H1 (cell line): ENCODE data around the gene E2F2.

Experiments
- BCL11A ChIP-seq, 2 experiments: IDR thresholded peaks; one replicate each; pipeline ENCODE4 v1.6.1; 2011; ENCODE audit warnings: low read depth in 2 of 2, low read length in 2 of 2, mild to moderate bottlenecking in 2 of 2
- CEBPB ChIP-seq: IDR thresholded peaks from 2 replicates; pipeline ENCODE4 v1.6.1; 2012; ENCODE audit warnings: low read depth, low read length
- CHD1 ChIP-seq: IDR thresholded peaks from 2 replicates; pipeline ENCODE4 v1.6.1; 2012; ENCODE audit warnings: low read depth, low read length, improper control_type of control experiment
- CREB1 ChIP-seq: IDR thresholded peaks from 2 replicates; pipeline ENCODE4 v1.6.1; 2012; ENCODE audit warnings: inconsistent platforms
- EZH2 ChIP-seq: fragments of 200-600 bp; sonication (generic); IDR thresholded peaks from 2 replicates; pipeline ENCODE4 v1.7.1; 2012; ENCODE audit warnings: low read depth, mild to moderate bottlenecking, moderate library complexity, low read length, inconsistent platforms; ENCODE audit not compliant: severe bottlenecking
- GABPA ChIP-seq: IDR thresholded peaks from 2 replicates; pipeline ENCODE4 v1.6.1; 2011; ENCODE audit warnings: mild to moderate bottlenecking, low read length, moderate library complexity, borderline replicate concordance; ENCODE audit not compliant: insufficient read depth
- KDM1A ChIP-seq: fragments of 200-600, 300-600 bp; sonication (generic); IDR thresholded peaks from 2 replicates; pipeline ENCODE4 v1.7.1; 2016; ENCODE audit warnings: mild to moderate bottlenecking, low read length, borderline replicate concordance
- KDM4A ChIP-seq: IDR thresholded peaks from one replicate; pipeline ENCODE4 v1.7.1; 2012; ENCODE audit warnings: low read depth, mild to moderate bottlenecking, moderate library complexity, low read length, inconsistent platforms; ENCODE audit not compliant: severe bottlenecking
- RXRA ChIP-seq: IDR thresholded peaks from 2 replicates; pipeline ENCODE4 v1.6.1; 2011; ENCODE audit warnings: low read depth, mild to moderate bottlenecking, low read length, moderate library complexity; ENCODE audit not compliant: insufficient read depth
- SP1 ChIP-seq: IDR thresholded peaks from 2 replicates; pipeline ENCODE4 v1.6.1; 2011; ENCODE audit warnings: low read depth, low read length
- TF ChIP-seq, protein P1 (sequence below), 3 experiments: IDR thresholded peaks; 1 replicate in 2 of 3; 2 replicates in 1 of 3; pipeline versions ENCODE4 v1.5.1 to v1.6.1; 2011; ENCODE audit warnings: low read length in 3 of 3, mild to moderate bottlenecking in 3 of 3, inconsistent platforms in 2 of 3, low read depth in 1 of 3, moderate library complexity in 1 of 3; ENCODE audit not compliant: insufficient read depth in 1 of 3; ENCODE audit errors: control extremely low read depth in 1 of 3

DNA sequence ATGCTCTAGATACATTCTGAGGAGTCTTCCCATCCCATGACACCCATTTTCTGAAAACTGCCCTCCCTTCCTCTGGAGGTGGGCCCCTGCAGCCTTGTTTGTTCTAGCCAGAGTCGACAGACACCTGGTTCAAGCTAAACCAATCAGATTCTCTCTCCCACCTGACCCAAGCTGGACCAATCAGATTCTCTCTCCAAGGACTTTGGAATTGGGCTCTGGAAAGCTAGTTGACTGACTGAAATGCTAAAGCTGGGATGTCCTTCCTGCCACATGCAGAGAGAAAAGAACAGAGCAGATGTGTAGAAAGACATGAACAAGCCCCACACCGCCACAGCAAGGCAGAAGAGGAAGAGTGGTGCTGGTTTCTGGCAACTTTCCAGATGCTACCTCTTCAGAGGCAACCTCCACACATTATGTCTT, 71.7 kb downstream of the E2F2 start:
- no peak for TF ChIP-seq CREB1
- TF ChIP-seq GABPA = no peak
- no peak for TF ChIP-seq CHD1
- TF ChIP-seq RXRA = no peak
- TF ChIP-seq BCL11A (IDR thresholded peaks at IDR 0.05; ENCODE audit: low read depth in 2 of 2, low read length in 2 of 2) = no peak
- no peak for TF ChIP-seq SP1
- TF ChIP-seq, protein P1, sequence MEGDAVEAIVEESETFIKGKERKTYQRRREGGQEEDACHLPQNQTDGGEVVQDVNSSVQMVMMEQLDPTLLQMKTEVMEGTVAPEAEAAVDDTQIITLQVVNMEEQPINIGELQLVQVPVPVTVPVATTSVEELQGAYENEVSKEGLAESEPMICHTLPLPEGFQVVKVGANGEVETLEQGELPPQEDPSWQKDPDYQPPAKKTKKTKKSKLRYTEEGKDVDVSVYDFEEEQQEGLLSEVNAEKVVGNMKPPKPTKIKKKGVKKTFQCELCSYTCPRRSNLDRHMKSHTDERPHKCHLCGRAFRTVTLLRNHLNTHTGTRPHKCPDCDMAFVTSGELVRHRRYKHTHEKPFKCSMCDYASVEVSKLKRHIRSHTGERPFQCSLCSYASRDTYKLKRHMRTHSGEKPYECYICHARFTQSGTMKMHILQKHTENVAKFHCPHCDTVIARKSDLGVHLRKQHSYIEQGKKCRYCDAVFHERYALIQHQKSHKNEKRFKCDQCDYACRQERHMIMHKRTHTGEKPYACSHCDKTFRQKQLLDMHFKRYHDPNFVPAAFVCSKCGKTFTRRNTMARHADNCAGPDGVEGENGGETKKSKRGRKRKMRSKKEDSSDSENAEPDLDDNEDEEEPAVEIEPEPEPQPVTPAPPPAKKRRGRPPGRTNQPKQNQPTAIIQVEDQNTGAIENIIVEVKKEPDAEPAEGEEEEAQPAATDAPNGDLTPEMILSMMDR (IDR thresholded peaks at IDR 0.05; ENCODE audit: control extremely low read depth in 1 of 3, insufficient read depth in 1 of 3, low read depth in 1 of 3, low read length in 3 of 3) = no peak
- TF ChIP-seq KDM4A = no peak
- TF ChIP-seq KDM1A = no peak
- no peak for TF ChIP-seq EZH2
- no peak for TF ChIP-seq CEBPB
